Mucosa of stomach (tissue), 1 donor: Measurements from ENCODE around the gene STOM.

Source experiments
- H3K27me3 ChIP-seq: one replicate; pipeline ENCODE4 v1.7.0; 2013; ENCODE audit warnings: mild to moderate bottlenecking, low read length; ENCODE audit not compliant: control insufficient read depth, insufficient read depth
- H3K36me3 ChIP-seq: one replicate; pipeline ENCODE4 v1.7.0; 2013; ENCODE audit warnings: low read length; ENCODE audit not compliant: control insufficient read depth, insufficient read depth
- H3K4me1 ChIP-seq: one replicate; pipeline ENCODE4 v1.7.0; 2013; ENCODE audit warnings: mild to moderate bottlenecking, low read length; ENCODE audit not compliant: control insufficient read depth, insufficient read depth
- H3K4me3 ChIP-seq: one replicate; pipeline ENCODE4 v1.7.0; 2013; ENCODE audit warnings: low read length
- H3K9ac ChIP-seq: one replicate; pipeline ENCODE4 v1.7.0; 2013; ENCODE audit warnings: mild to moderate bottlenecking, low read length, moderate library complexity
- H3K9me3 ChIP-seq: one replicate; pipeline ENCODE4 v1.7.0; 2013; ENCODE audit warnings: mild to moderate bottlenecking, low read length, moderate library complexity; ENCODE audit not compliant: control insufficient read depth
- donor health status: Pancreatic carcinoma.

STOM gene

DNA sequence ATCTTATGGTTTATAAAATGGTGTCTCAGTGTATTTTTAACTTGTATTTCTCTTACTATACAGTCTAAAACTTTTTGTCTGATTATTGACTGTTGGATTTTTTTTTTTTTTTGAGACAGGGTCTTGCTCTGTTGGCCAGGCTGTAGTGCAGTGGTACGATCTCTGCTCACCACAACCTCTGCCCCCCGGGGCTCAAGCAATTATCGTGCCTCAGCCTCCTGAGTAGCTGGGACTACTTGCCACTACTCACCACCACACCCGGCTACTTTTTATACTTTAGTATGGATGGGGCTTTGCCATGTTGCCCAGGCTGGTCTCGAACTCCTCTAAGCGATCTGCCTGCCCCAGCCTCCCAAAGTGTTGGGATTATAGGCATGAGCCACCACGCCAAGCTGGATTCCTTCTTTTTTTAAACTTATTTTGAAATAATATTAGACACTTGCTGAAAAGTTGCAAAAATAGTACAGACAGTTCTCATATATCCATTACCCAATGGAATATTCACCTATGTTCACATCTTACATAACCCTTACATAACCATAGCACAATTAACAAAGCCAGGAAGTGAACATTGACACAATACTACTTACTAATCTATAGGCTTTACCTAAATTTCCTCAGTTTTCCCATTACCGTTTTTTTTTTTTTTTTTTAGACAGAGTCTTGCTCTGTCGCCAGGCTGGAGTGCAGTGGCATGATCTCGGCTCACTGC is 47.2 kb downstream of the STOM start:
- H3K4me1 ChIP-seq: peaks cover 32% of the 10 kb centered on the region
- no peak overlapping the region for H3K4me3 ChIP-seq
- no peak overlapping the region for H3K9ac ChIP-seq
- peaks cover 54% of the 10 kb centered on the region for H3K36me3 ChIP-seq
- H3K27me3 ChIP-seq: no peaks in the 10 kb centered on the region
- H3K9me3 ChIP-seq: no peaks in the 10 kb centered on the region

DNA sequence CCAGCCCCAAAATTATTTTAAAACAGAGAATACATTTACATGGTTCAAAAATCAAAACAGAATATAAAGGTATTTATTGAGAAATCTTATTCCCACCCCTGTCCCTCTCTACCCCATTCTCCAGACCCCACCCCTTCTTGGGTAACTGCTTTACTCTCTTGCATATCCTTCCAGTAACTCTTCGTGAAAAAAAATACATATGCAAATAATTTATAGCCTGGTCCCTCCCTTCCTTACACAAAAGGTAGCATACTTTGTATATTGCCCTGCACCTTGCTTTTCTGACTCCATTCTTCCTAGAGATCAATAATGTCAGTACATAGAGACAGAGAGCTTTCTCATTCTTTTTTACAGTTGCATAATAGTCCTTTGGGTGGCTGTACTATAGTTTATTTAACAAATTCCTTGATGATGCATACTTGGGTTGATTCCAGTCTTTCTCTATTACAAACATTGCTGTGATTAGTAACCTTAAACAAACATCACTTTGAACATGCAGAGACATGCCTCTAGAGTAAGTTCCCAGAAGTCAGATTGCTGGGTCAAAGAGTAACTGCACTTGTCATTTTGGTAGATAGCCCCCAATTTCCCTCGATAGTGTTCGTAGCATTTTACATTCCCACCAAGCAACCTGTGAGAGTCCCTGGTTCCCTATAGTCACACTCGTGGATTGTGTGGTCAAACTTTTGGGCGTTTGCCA is 47.9 kb downstream of the STOM start:
- peaks cover 37% of the 10 kb centered on the region for H3K4me1 ChIP-seq
- H3K27me3 ChIP-seq: no peaks in the 10 kb centered on the region
- no peaks in the 10 kb centered on the region for H3K9me3 ChIP-seq
- H3K4me3 ChIP-seq: no peak overlapping the region
- no peak overlapping the region for H3K9ac ChIP-seq
- H3K36me3 ChIP-seq: peaks cover 53% of the 10 kb centered on the region

DNA sequence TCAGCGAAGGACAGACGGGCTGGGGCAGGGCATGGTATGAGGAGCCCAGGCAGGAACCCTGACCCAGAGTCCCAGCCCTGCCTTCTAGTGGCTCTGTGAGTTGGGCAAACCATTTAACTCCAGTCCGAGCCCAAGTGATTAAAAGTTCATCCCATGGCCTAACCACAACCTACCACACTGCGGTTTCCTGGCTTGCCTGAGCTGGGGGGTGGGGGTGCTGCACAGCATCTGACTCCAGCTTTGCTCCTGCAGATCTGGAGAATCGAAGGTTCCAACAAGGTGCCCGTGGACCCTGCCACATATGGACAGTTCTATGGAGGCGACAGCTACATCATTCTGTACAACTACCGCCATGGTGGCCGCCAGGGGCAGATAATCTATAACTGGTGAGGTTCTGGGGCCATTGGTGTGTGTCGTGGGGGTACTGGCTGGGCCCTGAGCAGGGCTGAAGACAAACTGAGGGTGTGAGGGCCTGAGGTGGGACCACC is 49.0 kb downstream of the STOM start:
- Histone ChIP-seq H3K9me3 (no peaks in the 10 kb centered on the region), H3K9ac (no peak overlapping the region), H3K4me1 (peaks cover 37% of the 10 kb centered on the region), H3K27me3 (no peaks in the 10 kb centered on the region), H3K36me3 (peaks cover 43% of the 10 kb centered on the region), H3K4me3 (no peak overlapping the region)

DNA sequence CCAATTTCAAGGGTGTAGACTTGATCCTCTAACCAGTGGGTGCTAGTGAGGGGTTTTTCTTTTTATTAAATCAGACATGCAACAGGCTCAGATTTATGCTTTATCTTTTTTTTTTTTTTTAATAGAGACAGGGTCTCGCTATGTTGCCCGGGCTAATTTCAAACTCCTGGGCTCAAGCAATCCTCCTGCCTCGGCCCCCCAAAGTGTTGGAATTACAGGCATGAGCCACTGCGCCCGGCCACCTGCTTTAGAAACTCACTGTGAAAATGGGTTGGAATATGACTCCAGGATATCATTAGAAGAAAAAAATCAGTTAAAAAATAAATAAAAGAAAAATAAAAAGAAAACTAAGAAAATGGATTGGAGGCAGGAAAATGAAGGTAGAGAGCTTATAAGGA is 50.7 kb downstream of the STOM start:
- Histone ChIP-seq H3K9ac (no peak overlapping the region), H3K9me3 (no peaks in the 10 kb centered on the region), H3K4me3 (no peak overlapping the region), H3K36me3 (peaks cover 29% of the 10 kb centered on the region), H3K27me3 (no peaks in the 10 kb centered on the region), H3K4me1 (peaks cover 33% of the 10 kb centered on the region)

DNA sequence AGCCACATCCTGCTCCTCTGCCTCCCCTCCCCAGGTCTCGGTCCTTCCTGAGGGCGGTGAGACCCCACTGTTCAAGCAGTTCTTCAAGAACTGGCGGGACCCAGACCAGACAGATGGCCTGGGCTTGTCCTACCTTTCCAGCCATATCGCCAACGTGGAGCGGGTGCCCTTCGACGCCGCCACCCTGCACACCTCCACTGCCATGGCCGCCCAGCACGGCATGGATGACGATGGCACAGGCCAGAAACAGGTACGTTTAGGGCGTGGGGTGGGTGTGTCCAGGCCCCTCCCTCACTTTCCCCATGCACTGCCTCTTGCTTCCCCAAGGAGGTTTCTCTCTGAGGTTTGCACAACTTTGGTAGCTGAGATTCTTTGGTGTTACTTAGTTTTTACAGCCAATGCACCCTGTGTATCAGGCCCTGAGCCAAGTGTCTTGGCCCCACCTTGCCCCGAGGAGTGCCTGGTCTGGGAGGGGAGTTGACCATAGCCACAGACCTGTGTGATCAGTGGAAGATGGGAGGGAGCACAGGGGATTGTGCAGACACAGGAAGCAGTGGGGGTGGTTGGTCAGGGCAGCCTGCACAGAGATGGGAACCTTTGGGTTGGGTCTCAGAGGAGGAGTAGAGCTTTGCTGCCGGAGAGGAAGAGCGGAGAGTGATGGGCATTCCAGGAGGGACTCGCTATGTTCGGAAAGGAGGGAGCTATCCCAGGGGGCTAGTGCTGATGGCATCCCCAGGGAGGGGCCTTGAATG is 51.2 kb downstream of the STOM start:
- peaks cover 33% of the 10 kb centered on the region for H3K4me1 ChIP-seq
- no peak overlapping the region for H3K9ac ChIP-seq
- peaks cover 28% of the 10 kb centered on the region for H3K36me3 ChIP-seq
- no peaks in the 10 kb centered on the region for H3K27me3 ChIP-seq
- H3K9me3 ChIP-seq: no peaks in the 10 kb centered on the region
- H3K4me3 ChIP-seq: no peak overlapping the region

DNA sequence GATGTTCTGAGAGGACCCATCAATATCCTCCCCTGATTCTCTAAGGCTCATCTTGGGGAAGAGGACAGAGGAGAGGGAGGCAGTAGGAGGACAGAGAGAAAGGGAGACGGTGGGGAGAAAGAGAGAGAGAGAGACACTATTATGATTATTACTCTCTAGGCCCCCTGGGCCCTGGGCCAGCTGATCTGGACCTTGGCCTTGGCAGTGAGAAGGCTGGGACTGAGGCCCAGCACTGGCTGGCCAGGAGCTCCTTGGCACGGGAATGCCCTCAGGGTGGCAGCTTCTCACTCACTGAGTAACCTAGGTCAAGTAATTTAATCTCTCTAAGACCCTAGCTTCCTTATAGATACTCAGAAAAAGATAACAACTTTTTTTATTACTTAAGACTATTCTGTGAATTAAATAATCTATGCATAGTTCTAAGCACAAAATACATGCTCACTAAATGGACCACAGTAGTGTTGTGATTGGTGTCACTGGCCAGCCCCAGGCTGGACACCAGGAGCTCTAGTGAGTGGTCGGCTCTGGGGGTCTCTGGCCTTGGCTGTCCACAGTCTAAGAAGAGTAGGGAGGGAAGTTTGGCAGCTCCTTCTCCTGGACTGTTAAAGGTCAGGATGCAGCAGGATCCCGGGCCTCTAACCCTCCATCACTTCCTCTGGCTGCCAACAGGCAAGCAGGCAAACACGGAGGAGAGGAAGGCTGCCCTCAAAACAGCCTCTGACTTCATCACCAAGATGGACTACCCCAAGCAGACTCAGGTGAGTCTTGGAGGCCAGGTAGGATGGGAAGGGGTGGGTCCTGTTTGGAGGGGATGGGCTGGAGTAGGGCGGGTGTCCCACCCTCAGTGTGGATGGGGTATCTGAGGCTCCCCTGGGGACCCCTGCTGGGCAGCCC is 52.1 kb downstream of the STOM start:
- Histone ChIP-seq H3K9ac (no peak overlapping the region), H3K4me1 (peaks cover 29% of the 10 kb centered on the region), H3K27me3 (no peaks in the 10 kb centered on the region), H3K4me3 (no peak overlapping the region), H3K36me3 (peaks cover 31% of the 10 kb centered on the region), H3K9me3 (no peaks in the 10 kb centered on the region)

DNA sequence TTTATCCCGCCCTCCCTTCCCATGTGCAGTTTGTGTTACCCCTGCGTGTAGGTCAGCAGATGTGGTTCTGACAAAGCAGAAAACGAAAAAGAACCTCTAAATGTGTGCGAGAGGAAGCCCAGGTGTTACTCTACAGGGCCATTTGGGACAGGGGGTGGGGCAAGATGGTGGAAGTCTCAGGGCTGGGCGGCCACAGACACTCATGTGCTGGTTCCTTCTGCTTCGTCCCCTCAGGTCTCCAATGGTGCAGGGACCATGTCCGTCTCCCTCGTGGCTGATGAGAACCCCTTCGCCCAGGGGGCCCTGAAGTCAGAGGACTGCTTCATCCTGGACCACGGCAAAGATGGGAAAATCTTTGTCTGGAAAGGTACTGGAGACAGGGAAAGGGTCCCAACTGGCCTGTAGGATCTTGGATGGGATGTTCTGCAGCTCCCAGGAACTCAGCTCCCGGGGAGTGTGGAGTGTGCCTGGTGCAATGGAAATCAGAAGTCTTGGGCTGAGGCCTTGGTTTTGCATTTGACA is 53.1 kb downstream of the STOM start:
- H3K36me3 ChIP-seq: peaks cover 40% of the 10 kb centered on the region

DNA sequence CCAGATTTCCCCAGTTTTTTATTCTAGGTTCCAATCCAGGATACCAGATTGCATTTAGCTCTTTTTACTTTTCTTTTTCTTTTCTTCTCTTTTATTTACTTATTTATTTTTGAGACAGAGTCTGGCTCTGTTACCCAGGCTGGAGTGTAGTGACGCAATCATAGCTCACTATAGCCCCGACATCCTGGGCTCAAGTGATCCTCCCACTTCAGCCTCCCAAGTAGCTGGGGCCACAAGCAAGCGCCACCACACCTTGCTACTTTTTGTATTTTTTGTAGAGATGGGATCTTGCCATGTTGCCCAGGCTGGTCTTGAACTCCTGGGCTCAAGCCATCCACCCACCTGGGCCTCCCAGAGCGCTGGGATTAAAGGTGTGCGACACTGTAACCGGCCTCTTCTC is 53.7 kb downstream of the STOM start:
- Histone ChIP-seq H3K4me1 (peaks cover 23% of the 10 kb centered on the region), H3K9ac (no peak overlapping the region), H3K27me3 (no peaks in the 10 kb centered on the region), H3K9me3 (no peaks in the 10 kb centered on the region), H3K4me3 (no peak overlapping the region), H3K36me3 (peaks cover 45% of the 10 kb centered on the region)

More for the DNA sequence above, 53.1 kb downstream of the STOM start:
- Histone ChIP-seq H3K9me3 (no peaks in the 10 kb centered on the region), H3K4me3 (no peak overlapping the region), H3K27me3 (no peaks in the 10 kb centered on the region), H3K4me1 (peaks cover 23% of the 10 kb centered on the region), H3K9ac (no peak overlapping the region)

DNA sequence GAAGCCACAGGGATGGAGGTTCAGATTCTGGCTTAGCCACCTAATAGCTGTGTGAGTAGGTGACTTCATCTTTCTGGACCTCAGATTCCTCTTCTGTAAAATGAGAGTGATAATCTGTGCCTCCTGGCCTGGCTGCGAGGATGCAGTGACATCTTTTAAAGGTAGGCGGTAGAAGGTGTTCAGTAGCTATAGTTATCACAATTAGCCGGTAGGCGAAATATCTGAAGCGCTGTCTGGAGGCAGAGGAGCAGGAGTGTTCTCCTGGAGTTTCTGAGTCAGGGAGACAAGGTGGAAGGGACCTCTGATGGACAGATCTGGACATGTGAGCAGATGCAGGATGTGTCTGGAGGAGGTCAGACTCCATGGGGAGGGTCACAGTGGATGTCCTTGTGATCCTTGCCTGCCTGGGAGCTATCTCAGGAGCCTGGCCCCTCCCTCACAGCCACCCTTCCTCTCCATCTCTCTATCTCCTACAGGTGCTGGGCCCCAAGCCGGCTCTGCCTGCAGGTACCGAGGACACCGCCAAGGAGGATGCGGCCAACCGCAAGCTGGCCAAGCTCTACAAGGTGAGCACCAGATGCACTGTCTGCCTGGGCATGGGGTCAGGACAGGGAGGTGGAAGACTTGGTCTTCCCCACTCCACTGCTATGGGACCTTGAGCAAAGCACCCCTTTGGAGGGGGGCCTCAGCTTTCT is 56.4 kb downstream of the STOM start:
- Histone ChIP-seq H3K4me1 (peaks cover 7% of the 10 kb centered on the region), H3K36me3 (peaks cover 48% of the 10 kb centered on the region), H3K4me3 (no peak overlapping the region), H3K9me3 (no peaks in the 10 kb centered on the region), H3K27me3 (no peaks in the 10 kb centered on the region), H3K9ac (no peak overlapping the region)

DNA sequence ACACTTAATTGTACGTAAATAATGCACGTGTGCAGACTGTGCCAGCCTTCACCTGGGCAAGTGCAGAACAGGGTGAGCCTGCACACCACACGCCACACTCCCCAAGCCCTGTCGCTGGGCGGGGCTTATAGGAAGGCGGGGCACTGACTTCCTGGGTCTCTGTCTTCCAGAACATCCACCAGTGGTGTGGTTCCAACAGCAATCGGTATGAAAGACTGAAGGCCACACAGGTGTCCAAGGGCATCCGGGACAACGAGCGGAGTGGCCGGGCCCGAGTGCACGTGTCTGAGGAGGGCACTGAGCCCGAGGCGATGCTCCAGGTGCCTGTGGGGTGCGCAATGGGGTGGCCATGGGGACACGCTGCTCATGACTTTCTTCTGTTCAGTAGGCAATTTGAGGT is 57.9 kb downstream of the STOM start:
- H3K9ac ChIP-seq: no peak overlapping the region
- H3K27me3 ChIP-seq: no peaks in the 10 kb centered on the region
- H3K4me3 ChIP-seq: no peak overlapping the region
- H3K9me3 ChIP-seq: no peaks in the 10 kb centered on the region
- H3K4me1 ChIP-seq: no peaks in the 10 kb centered on the region
- peaks cover 51% of the 10 kb centered on the region for H3K36me3 ChIP-seq

DNA sequence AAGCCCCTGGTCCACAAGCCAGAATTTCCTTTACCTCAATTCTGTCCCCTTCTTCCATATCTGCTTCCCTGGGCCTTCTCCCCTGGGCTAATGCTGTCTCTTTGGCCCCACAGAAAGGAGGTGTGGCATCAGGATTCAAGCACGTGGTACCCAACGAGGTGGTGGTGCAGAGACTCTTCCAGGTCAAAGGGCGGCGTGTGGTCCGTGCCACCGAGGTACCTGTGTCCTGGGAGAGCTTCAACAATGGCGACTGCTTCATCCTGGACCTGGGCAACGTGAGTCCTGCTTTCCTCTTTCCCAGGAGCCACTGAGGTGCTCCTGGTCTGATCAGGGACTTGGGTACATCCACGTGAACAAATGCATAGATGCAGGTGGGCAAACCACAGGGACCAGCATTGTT is 59.5 kb downstream of the STOM start:
- H3K36me3 ChIP-seq: peaks cover 51% of the 10 kb centered on the region
- H3K9ac ChIP-seq: no peak overlapping the region
- H3K4me1 ChIP-seq: no peaks in the 10 kb centered on the region

More for the DNA sequence above, 59.5 kb downstream of the STOM start:
- no peak overlapping the region for H3K4me3 ChIP-seq
- H3K27me3 ChIP-seq: no peaks in the 10 kb centered on the region
- no peaks in the 10 kb centered on the region for H3K9me3 ChIP-seq
